Parathyroid adenoma (tissue), 2 donors: Measurements from ENCODE around the gene COMMD1.

Source experiments
- H2AFZ ChIP-seq: fragments of 300-600 bp; sonication (generic); one replicate; pipeline ENCODE4 v1.7.0; 2017; ENCODE audit warnings: antibody characterized with exemption, mild to moderate bottlenecking
- H3K27ac ChIP-seq: fragments of 300-600 bp; sonication (generic); one replicate; pipeline ENCODE4 v1.7.0; 2017
- H3K27me3 ChIP-seq: fragments of 300-600 bp; sonication (generic); one replicate; pipeline ENCODE4 v1.7.0; 2017; ENCODE audit warnings: low read length; ENCODE audit not compliant: control insufficient read depth, insufficient read depth
- H3K36me3 ChIP-seq: fragments of 300-600 bp; sonication (generic); one replicate; pipeline ENCODE4 v1.7.0; 2017; ENCODE audit warnings: low read length; ENCODE audit not compliant: control insufficient read depth, insufficient read depth
- H3K4me1 ChIP-seq: fragments of 300-600 bp; sonication (generic); one replicate; pipeline ENCODE4 v1.7.0; 2017; ENCODE audit warnings: control low read depth
- H3K4me2 ChIP-seq: fragments of 300-600 bp; sonication (generic); one replicate; pipeline ENCODE4 v1.7.0; 2017; ENCODE audit warnings: low read length
- H3K4me3 ChIP-seq: fragments of 300-600 bp; sonication (generic); one replicate; pipeline ENCODE4 v1.7.0; 2017; ENCODE audit warnings: low read depth, low read length
- H3K79me2 ChIP-seq: fragments of 300-600 bp; sonication (generic); one replicate; pipeline ENCODE4 v1.7.0; 2017; ENCODE audit warnings: control low read depth
- H3K9ac ChIP-seq: fragments of 300-600 bp; sonication (generic); one replicate; pipeline ENCODE4 v1.7.0; 2017; ENCODE audit warnings: mild to moderate bottlenecking
- H3K9me3 ChIP-seq: fragments of 300-600 bp; sonication (generic); one replicate; pipeline ENCODE4 v1.7.0; 2017; ENCODE audit warnings: low read length; ENCODE audit not compliant: control insufficient read depth
- TF ChIP-seq, protein P1 (sequence below): fragments of 300-600 bp; sonication (generic); IDR thresholded peaks from one replicate; pipeline ENCODE4 v1.7.0; 2017; ENCODE audit warnings: antibody characterized with exemption, mild to moderate bottlenecking
- donor health status: primary hyperparathyroidism.

COMMD1 gene

DNA sequence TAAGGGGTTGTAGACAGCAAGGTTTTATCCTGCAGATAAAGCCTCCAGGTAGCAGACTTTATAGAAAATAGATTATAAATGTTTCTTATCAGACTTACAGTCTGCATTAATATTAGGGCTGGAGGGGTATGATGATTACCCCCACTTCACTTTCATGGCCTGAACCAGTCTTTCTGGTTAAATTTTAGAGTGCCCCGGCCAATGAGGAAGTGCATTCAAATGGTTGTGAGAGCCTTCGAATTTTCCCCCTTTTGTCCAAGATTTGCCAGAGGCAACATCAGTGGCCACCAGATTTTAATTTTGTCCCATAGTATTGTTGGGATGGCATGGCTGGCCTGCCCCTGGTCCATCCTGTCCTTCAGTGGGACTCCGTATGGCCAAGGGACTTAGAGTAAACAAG, 31.6 kb downstream of the COMMD1 start:
- Histone ChIP-seq H3K4me3 (no peak overlapping the region), H3K9ac (no peak overlapping the region), H3K27ac (no peak overlapping the region), H3K27me3 (no peaks in the 10 kb centered on the region), H3K4me2 (no peak overlapping the region), H2AFZ (no peak overlapping the region), H3K9me3 (no peaks in the 10 kb centered on the region), H3K4me1 (no peaks in the 10 kb centered on the region), H3K79me2 (peaks cover 6% of the 10 kb centered on the region), H3K36me3 (no peaks in the 10 kb centered on the region)
- TF ChIP-seq, protein P1, sequence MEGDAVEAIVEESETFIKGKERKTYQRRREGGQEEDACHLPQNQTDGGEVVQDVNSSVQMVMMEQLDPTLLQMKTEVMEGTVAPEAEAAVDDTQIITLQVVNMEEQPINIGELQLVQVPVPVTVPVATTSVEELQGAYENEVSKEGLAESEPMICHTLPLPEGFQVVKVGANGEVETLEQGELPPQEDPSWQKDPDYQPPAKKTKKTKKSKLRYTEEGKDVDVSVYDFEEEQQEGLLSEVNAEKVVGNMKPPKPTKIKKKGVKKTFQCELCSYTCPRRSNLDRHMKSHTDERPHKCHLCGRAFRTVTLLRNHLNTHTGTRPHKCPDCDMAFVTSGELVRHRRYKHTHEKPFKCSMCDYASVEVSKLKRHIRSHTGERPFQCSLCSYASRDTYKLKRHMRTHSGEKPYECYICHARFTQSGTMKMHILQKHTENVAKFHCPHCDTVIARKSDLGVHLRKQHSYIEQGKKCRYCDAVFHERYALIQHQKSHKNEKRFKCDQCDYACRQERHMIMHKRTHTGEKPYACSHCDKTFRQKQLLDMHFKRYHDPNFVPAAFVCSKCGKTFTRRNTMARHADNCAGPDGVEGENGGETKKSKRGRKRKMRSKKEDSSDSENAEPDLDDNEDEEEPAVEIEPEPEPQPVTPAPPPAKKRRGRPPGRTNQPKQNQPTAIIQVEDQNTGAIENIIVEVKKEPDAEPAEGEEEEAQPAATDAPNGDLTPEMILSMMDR = no peak

DNA sequence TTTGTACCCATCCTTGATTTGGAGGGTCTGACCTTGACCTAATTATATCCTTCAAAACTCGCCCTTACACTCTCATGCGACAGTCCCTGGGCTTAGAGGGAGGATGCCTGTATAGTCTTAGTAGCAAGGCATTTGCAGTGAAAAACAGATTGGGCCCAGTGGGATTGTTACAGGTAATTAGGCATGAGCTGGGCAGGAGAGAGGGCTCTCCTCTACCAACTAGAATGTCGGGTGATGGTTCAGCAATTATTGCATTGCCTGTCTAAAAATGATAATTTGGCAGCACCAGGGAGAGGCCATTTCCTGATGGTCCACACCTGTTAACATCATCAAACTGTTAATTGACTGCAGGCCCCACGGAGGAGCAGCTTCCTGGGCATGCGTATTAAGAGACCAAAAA, 32.4 kb downstream of the COMMD1 start:
- TF ChIP-seq, protein P1 = no peak
- Histone ChIP-seq H3K9ac (no peak overlapping the region), H3K36me3 (no peaks in the 10 kb centered on the region), H2AFZ (no peak overlapping the region), H3K9me3 (no peaks in the 10 kb centered on the region), H3K4me3 (no peak overlapping the region), H3K4me2 (no peak overlapping the region), H3K27me3 (no peaks in the 10 kb centered on the region), H3K4me1 (no peaks in the 10 kb centered on the region), H3K79me2 (peaks cover 2% of the 10 kb centered on the region), H3K27ac (no peak overlapping the region)

DNA sequence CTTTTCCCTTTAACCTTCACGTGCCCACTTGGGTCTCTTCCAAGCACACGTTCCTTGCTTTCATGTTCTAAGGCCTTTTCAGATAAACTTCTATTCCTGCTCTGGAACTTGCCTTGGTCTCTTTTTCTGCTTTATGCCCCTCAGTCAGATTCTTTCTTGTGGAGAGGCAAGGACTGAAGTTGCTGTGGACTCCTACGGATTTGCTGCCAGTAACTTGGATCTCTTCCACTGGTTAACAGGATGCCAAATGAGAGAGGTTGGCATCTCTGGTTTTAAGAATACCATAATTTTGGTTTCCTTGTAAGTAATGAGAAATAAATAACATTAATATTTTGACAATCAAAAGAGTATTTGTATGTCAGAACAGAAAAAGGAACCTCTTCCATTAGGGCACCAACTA, 33.0 kb downstream of the COMMD1 start:
- Histone ChIP-seq H3K79me2 (peaks cover 2% of the 10 kb centered on the region), H3K27ac (no peak overlapping the region), H3K9ac (no peak overlapping the region), H2AFZ (no peak overlapping the region), H3K36me3 (no peaks in the 10 kb centered on the region), H3K4me3 (no peak overlapping the region), H3K9me3 (no peaks in the 10 kb centered on the region), H3K4me2 (no peak overlapping the region), H3K27me3 (no peaks in the 10 kb centered on the region), H3K4me1 (no peaks in the 10 kb centered on the region)
- TF ChIP-seq, protein P1 = no peak

DNA sequence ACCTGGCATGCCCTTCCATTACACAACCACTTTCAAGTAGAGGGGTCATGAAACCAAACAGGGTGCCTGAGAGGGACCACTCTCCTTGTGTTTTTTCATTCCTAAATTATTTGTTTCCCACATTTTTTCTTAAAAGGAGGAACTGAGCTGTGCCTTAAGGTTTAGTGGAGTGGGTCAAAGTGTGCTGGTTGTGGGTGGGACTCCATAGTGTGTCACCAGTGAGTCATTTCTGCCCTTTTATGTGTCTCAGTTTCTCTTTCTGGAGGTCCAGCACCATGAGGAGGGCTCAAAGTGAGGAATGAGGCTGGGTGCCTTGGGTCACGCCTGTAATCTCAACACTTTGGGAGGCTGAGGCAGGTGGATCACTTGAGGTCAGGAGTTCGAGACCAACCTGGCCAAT, 37.8 kb downstream of the COMMD1 start:
- H3K79me2 ChIP-seq = no peaks in the 10 kb centered on the region
- TF ChIP-seq, protein P1 = no peak
- H3K4me3 ChIP-seq = no peak overlapping the region
- no peak overlapping the region for H3K9ac ChIP-seq
- H3K4me2 ChIP-seq = no peak overlapping the region
- H3K27ac ChIP-seq = no peak overlapping the region
- H3K36me3 ChIP-seq = no peaks in the 10 kb centered on the region
- H3K9me3 ChIP-seq = no peaks in the 10 kb centered on the region
- no peak overlapping the region for H2AFZ ChIP-seq
- no peaks in the 10 kb centered on the region for H3K4me1 ChIP-seq
- no peaks in the 10 kb centered on the region for H3K27me3 ChIP-seq

DNA sequence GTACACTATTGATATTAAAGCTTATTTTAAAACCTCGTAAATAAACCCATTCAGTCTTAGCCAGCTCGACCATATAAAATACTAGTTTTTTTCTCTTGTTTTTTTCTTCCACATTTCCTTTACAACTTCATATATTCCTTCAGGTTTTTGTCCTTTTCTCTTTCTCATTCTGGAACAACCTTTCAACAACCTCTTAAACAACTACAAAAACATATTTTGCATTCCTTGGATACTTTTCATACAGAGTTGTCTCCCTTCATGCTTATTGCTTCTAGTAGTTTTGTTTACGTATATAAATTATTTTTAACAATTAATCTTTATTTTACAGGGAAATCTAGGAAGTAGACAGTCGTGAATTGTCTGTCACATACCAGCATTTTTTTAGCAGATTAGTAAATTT, 41.2 kb downstream of the COMMD1 start:
- Histone ChIP-seq H3K36me3 (no peaks in the 10 kb centered on the region), H3K79me2 (peaks cover 5% of the 10 kb centered on the region), H3K4me1 (no peaks in the 10 kb centered on the region), H3K4me2 (no peak overlapping the region), H3K9ac (no peak overlapping the region), H3K4me3 (no peak overlapping the region), H2AFZ (no peak overlapping the region), H3K27ac (no peak overlapping the region), H3K27me3 (no peaks in the 10 kb centered on the region), H3K9me3 (no peaks in the 10 kb centered on the region)
- TF ChIP-seq, protein P1 = no peak
